GM18867 (cell line): ENCODE measurements around the gene KIFAP3.
A peak's percentile ranks its signal among the peaks of the same experiment; 100 is the strongest.
"Not testable (repeated sequence)": the region's sequence is repeated elsewhere in the genome, so short reads cannot be mapped to it uniquely, and the experiment has no call there.

ENCODE experiments used
- ATAC-seq: cut with Tn5 transposase; IDR thresholded peaks from one replicate; pipeline ENCODE4 v1.9.1; 2021; ENCODE audit warnings: mild to moderate bottlenecking, moderate library complexity; ENCODE audit not compliant: unreplicated experiment

The KIFAP3 gene

GRCh38 chr1:170074250-170075157 lies at the start of gene KIFAP3:
TSS of gene KIFAP3 (minus strand) at chr1:170074695. CDS start at chr1:170074467, 228 bp downstream.
- peak; percentile 99 for ATAC-seq

GRCh38 chr1:170122366-170122765 lies 47.9 kb upstream of the KIFAP3 start:
- ATAC-seq: no peak

DNA sequence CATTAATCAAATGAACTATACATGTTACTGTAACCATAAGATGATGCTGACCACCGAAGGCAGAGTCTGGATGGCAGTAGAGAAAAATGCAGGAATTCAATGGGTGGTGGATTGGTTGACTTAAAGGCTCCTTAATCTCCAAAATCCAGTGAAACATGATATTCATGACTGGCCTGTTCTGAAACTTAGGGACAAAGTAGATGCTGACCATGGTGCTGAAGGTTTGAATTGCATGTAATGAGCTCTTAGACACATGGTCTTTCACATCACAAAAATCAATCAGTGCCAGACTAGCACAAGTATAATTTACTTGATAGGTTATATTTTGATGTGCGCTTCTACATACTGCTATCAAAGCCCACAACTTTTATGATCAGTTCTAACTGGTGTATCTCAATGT lies 40.4 kb upstream of the KIFAP3 start:
- no peak for ATAC-seq

DNA sequence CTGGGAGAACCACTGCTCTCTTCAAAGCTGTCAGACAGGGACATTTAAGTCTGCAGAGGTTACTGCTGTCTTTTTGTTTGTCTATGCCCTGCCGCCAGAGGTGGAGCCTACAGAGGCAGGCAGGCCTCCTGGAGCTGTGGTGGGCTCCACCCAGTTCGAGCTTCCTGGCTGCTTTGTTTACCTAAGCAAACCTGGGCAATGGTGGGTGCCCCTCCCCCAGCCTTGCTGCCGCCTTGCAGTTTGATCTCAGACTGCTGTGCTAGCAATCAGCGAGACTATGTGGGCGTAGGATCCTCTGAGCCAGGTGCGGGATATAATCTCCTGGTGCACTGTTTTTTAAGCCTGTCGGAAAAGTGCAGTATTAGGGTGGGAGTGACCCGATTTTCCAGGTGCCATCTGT lies 38.6 kb upstream of the KIFAP3 start:
- ATAC-seq: not testable (repeated sequence)

DNA sequence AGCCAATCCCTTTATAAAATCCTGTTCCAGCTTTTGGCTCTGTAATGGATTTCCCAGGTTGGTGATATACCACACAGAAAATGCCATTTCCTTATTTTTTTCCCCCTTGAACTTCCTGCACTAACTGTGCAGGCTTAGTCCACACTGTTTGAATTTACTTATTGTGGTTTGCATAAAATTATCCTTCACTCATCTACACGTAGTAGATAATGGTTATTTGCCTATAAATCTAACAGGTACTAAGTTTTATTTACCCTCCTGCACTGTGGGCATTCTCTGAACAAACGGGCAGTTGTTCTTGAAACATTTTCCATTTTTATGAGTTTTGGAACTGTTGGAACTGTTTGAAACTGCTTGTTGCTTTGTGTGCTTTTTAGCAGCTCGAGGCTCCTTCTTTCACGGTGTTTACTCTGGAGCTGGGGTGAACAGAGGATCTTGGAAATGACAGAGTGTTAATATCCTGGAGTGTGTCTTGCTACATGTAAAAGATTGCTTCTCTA lies 23.0 kb upstream of the KIFAP3 start:
- no peak for ATAC-seq

GRCh38 chr1:170096806-170097340 lies 22.4 kb upstream of the KIFAP3 start:
- no peak for ATAC-seq

- ATAC-seq: no peak
These were observed 21.7 kb upstream of the KIFAP3 start for GRCh38 chr1:170095976-170096748.

DNA sequence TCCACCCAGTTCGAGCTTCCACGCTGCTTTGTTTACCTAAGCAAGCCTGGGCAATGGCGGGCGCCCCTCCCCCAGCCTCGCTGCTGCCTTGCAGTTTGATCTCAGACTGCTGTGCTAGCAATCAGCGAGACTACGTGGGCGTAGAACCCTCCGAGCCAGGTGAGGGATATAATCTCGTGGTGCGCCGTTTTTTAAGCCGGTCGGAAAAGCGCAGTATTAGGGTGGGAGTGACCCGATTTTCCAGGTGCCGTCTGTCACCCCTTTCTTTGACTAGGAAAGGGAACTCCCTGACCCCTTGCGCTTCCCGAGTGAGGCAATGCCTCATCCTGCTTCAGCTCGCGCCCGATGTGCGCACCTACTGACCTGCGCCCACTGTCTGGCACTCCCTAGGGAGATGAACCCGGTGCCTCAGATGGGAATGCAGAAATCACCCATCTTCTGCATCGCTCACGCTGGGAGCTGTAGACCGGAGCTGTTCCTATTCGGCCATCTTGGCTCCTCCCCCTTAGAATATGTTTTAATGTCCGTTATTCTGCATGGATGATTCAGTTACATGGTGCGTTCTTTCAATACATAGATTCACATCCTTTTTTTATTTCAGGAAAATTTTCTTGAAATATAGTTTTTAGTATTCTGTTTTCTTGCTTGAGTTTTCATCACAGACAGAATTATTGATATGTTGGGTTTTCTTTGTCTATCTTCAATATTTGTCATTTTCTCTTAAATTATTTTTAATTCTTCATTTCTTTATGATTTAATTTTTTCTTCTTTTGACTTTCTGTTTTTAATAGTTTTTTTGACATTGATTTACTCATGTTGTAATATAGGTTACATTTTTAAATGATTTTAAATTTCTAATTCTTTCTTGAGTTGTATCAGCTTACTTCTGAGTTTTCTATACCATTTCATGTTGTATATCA lies 20.5 kb upstream of the KIFAP3 start:
- not testable (repeated sequence) for ATAC-seq

- no peak for ATAC-seq
These were observed 12.0 kb upstream of the KIFAP3 start for GRCh38 chr1:170086399-170087032.

DNA sequence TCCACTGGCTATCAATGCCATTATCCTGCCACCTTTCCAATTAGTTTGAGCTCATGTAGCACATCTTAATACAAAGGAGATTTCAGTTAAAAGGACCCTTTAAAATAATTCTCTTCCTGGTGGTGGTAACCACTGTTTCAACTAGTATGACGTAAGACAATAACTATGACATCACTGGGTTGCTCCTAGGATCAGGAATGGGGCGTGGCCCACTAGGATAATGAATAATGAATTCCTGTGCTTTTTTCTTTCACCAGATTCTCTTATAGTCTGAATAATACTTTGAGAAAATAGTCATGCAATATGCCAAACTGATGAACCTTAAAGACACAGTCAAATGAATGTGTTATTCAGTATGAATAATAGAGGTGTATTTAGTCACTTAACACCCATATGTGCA lies 10.6 kb upstream of the KIFAP3 start:
- no peak for ATAC-seq

DNA sequence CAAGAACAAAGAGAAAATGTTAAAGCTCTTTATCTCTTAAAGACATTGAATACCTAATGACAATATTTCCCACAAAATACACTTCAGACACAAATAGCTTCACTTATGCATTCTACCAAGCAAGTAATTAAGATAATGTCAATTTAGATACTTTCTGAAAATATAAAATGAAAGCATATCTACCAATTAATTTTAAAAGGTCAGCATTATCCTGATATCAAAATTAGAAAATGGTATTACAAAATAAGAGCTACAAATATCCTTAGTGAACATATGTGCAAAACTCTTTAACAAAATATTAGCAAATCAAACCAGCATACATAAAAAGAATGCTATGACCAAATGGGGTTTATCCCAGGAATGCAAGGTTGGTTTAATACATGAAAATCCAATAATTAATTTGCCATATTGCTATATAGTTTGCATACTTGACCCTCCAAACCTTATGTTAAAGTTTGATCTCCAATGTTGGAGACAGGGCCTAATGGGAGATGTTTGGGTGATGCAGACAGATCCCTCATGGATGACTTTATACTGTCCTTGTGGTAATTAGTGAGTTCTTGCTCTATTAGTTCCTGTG lies 4.2 kb upstream of the KIFAP3 start:
- ATAC-seq: no peak

GRCh38 chr1:170077926-170078325 lies 3.4 kb upstream of the KIFAP3 start:
- ATAC-seq: no peak

DNA sequence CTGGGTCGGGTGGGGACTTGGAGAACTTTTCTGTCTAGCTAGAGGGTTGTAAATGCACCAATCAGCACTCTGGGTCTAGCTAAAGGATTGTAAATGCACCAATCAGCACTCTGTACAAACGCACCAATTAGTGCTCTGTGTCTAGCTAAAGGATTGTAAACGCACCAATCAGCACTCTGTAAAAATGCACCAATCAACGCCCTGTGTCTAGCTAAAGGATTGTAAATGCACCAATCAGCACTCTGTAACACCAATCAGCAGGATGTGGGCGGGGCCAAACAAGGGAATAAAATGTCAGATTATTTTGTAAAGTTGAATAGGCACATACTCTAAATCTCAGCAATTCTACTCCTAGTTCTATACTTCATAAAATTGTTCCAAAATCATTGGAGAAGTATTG lies 2.5 kb upstream of the KIFAP3 start:
- ATAC-seq: not testable (repeated sequence)

DNA sequence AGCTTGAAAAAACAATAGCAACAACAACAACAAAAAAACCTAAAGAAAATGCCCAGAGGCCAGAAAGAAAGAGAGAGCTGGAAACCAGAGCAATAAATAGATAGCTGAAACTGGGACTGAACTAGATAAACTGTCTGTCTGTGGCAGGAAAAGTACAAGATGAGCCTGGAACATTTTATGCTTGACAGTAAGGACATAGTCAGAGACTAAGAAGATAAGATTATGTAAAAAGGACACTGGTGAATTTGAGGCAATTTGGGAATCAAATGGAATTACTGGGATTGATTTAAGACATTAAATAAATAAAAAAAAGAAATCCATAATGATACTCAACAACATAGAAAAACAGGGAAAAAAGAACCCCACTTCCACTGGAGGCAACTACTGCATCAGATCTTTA lies 1.7 kb upstream of the KIFAP3 start:
- no peak for ATAC-seq

DNA sequence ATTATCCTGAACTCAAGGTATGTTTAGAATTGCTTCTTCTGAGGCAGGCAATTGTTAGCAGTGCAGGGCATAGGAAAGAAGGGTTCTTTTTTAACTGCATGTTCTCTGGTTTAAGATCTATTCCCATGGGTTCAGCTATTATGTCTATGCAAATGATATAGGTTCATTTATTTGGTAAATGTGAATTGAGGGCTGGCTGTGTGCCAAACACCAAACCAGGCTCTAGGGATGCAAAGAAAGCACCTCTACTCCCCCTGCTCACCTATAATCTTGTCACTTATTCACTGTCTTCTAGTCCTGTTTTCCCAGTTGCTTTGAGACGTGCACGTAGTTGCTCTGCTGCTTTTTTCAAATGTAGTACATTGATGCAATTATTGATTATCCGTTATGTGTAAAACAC lies 691 bp upstream of the KIFAP3 start:
- ATAC-seq: no peak

- ATAC-seq: no peak
These were observed 624 bp downstream of the KIFAP3 start for GRCh38 chr1:170073893-170074249.

GRCh38 chr1:170071378-170071777 lies 3.1 kb downstream of the KIFAP3 start:
- no peak for ATAC-seq

DNA sequence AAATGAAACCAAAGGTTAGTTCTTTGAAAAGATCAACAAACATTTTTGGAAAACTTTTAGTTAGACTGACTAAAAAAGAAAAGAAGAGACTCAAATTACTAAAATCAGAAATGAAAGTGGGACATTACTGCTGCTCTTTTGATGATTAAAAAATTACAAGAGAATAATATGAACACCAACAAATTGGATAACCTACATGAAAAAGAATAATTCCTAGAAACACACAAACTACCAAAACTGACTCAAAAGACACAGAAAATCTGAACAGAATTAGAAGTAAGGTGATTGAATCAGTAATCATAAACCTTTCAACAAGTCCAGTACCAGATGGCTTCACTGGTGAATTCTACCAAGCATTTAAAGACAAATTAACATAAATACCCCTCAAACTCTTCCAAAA lies 5.6 kb downstream of the KIFAP3 start:
- no peak for ATAC-seq

DNA sequence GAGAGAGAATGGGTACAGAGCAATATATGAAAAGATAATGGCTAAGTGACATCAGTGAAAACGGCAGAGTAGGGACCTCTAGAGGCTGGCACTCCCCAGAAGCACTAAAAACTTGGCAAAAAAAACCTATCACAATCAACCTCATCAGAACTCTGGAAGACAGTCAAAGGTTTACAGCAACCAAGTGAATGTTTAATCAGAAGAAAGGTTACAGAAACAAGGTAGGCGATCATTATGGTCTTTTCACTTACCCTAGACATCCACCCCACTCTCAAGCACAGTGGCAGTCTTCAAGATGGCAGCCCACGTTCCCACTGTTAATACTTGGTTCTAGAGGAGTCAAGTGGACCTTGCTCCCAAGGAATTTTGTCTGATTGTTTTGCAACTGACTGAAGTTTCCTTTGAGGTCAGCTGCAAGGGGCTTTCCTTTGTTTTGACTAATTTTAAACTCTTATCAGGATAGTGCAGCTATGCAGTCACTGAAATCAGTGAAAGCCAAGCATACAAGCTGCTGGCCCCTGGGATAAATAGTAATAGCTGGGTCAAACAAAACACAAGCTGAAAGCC lies 7.2 kb downstream of the KIFAP3 start:
- ATAC-seq: no peak
